GM12873 (cell line): ENCODE results near the gene FRY.

ENCODE experiments used
- TF ChIP-seq, protein P1 (sequence below): IDR thresholded peaks from 2 replicates; pipeline ENCODE4 v1.5.1; 2012; ENCODE audit warnings: low read depth, mild to moderate bottlenecking, moderate library complexity, low read length, control low read depth; ENCODE audit not compliant: insufficient read depth; ENCODE audit errors: missing control alignments

FRY gene

GRCh38 chr13:32147193-32147592 is 115.6 kb downstream of the FRY start:
- TF ChIP-seq, protein P1, sequence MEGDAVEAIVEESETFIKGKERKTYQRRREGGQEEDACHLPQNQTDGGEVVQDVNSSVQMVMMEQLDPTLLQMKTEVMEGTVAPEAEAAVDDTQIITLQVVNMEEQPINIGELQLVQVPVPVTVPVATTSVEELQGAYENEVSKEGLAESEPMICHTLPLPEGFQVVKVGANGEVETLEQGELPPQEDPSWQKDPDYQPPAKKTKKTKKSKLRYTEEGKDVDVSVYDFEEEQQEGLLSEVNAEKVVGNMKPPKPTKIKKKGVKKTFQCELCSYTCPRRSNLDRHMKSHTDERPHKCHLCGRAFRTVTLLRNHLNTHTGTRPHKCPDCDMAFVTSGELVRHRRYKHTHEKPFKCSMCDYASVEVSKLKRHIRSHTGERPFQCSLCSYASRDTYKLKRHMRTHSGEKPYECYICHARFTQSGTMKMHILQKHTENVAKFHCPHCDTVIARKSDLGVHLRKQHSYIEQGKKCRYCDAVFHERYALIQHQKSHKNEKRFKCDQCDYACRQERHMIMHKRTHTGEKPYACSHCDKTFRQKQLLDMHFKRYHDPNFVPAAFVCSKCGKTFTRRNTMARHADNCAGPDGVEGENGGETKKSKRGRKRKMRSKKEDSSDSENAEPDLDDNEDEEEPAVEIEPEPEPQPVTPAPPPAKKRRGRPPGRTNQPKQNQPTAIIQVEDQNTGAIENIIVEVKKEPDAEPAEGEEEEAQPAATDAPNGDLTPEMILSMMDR: no peak

DNA sequence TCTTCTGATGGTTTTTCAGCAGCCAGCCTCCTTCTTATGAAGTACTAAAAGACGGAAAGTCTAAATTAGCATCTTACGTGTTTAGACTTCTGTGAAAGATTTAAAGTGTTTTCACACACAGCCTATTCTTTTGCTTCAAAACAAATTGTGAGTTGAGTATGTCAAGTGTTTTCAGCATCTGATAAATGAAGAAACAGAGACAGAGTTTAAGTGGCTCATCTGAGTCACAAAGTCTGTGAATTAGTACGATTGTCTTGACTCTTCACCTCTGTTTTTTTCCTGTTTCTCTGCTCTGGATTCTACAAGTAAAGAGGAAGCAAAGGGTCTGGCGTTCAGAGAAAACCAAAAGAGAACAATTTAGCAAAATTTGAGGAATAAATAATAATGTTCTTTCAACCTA is 116.4 kb downstream of the FRY start:
- TF ChIP-seq, protein P1: no peak

GRCh38 chr13:32150239-32150638 is 118.7 kb downstream of the FRY start:
- TF ChIP-seq, protein P1: no peak

- TF ChIP-seq, protein P1: no peak
Observed at GRCh38 chr13:32150794-32151193, 119.2 kb downstream of the FRY start.

DNA sequence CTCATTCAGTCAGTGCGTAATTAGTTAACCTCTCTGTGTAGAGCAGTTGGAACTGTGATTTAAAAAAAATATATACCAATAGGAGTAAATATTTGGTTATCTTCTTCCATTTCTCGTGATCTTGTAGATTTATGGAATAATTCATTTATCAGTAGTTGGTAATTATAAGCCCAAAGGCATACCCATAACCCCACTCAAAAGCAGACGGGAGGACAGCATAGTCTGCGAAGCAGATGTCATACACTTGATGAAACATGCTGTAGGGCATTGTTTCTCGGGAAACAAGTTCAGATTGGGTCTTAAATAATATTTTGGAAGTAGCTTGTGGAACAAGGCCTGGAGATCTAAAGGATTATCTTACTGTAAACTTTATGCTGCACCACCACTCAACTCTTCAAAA is 119.7 kb downstream of the FRY start:
- TF ChIP-seq, protein P1: no peak

DNA sequence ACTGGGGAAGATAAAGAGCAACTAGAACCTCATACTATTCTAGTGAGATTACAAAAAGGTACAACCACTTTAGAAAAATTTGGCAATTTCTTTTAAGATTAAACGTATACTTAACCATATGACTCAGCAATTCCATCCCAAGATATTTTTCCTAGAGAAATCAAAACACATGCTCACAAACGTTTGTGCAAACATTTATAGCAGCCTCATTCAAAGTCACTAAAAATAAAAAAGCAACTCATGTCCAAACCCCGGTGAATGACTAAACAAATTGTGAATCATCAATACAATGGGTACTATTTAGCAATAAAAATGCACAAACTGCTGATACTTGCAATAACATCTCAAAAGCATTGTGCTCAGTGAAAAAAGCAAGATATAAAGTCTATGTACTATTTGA is 121.5 kb downstream of the FRY start:
- TF ChIP-seq, protein P1: no peak

DNA sequence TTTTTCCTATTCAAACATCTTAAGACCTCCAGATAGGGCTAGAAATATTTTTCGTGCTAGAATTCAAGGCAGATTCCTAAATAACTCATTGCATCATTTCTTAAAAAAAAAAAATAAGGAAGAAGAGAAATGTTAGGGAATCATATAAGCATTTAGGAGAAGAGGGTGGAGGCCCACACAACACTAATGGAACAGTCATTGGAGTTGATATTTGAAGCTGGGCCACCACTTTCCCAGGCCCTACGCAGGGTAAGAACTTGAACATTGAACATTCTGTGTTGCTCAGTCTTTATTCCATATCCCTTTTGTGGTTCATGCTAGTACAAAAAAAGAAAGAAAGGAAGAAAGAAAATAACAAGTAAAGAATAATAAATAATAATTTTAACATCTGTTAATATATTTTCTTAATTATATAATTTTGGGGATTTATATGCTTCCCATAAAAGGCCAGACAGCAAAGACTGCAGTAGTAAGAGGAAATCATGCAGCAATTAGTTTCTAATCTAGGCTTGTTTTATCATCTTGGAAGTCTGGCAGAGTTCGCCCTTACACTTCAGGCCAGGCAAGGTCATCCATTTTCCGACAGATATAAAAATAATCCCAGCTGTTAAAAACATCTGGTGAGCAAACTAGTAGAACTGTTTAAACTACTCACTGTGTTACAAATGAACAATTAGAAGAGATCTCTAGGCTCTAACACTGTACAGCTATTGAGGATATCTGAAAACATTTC is 127.7 kb downstream of the FRY start:
- TF ChIP-seq, protein P1: no peak
